ENCODE results near the gene MYO9A. TPM values are rescaled to one million over a fixed set of nuclear protein-coding genes. Genes with fewer than 3 reads are reported as not detected.

The MYO9A gene
- total and polyA plus RNA-seq, 11 donors: 3.2 to 33.9 (median 29.9) TPM

- no peak for DNase-seq
Measured at GRCh38 chr15:72042054-72042453, 75.9 kb downstream of the MYO9A start.

GRCh38 chr15:72037321-72037720 is 80.6 kb downstream of the MYO9A start:
- peaks cover 0 to 10% (median 0%) of the 10 kb centered on the region in 12 donors for H3K9me3 ChIP-seq
- no peaks in the 10 kb centered on the region for H3K27me3 ChIP-seq
- H3K27ac ChIP-seq: no peak overlapping the region
- intact Hi-C loops (cut with DNase I): loop anchor here in 1 of 10 donors (10.0 kb wide), 1 partner anchor 117 kb away; no protein-coding TSS in a partner anchor
- H3K4me1 ChIP-seq: peaks cover 0 to 16% (median 7%) of the 10 kb centered on the region in 12 donors
- no peak overlapping the region for H3K4me3 ChIP-seq
- DNase-seq: no peak
- TF ChIP-seq CTCF (IDR thresholded peaks at IDR 0.05) (no peak), POLR2A (IDR thresholded peaks at IDR 0.05) (no peak)
- peaks cover 0 to 14% (median 7%) of the 10 kb centered on the region in 9 donors for H3K36me3 ChIP-seq
- WGBS, 4 donors: 92 to 99% (median 97%) methylated on average over 4 of the region's 4 CpGs
- ATAC-seq: no peak

More at GRCh38 chr15:72042054-72042453, 75.9 kb downstream of the MYO9A start:
- intact Hi-C loops (cut with DNase I): no loop called here
- Histone ChIP-seq H3K27ac (no peak overlapping the region), H3K4me3 (no peak overlapping the region), H3K9me3 (peaks cover 0 to 7% (median 0%) of the 10 kb centered on the region in 12 donors), H3K4me1 (peaks cover 0 to 5% (median 0%) of the 10 kb centered on the region in 12 donors), H3K36me3 (peaks cover 0 to 27% (median 19%) of the 10 kb centered on the region in 9 donors), H3K27me3 (no peaks in the 10 kb centered on the region)
- TF ChIP-seq POLR2A (IDR thresholded peaks at IDR 0.05): no peak
- no peak for TF ChIP-seq CTCF (IDR thresholded peaks at IDR 0.05)
- no peak for ATAC-seq
- 81 to 85% (median 82%) methylated on average over 1 of the region's 1 CpG for WGBS, 4 donors

- H3K27ac ChIP-seq: no peak overlapping the region
- peaks cover 0 to 10% (median 0%) of the 10 kb centered on the region in 12 donors for H3K9me3 ChIP-seq
- WGBS, 4 donors: 72 to 96% (median 84%) methylated on average over 4 of the region's 4 CpGs
- peaks cover 0 to 16% (median 7%) of the 10 kb centered on the region in 12 donors for H3K4me1 ChIP-seq
- H3K4me3 ChIP-seq: no peak overlapping the region
- peaks cover 0 to 19% (median 3%) of the 10 kb centered on the region in 9 donors for H3K36me3 ChIP-seq
- DNase-seq (no peak), ATAC-seq (no peak)
- H3K27me3 ChIP-seq: no peaks in the 10 kb centered on the region
- intact Hi-C loops (cut with DNase I): loop anchor here in 2 of 10 donors (5.0 to 10.0 kb wide), 2 partner anchors 102 to 120 kb away; no protein-coding TSS in a partner anchor
- TF ChIP-seq CTCF (IDR thresholded peaks at IDR 0.05) (no peak), POLR2A (IDR thresholded peaks at IDR 0.05) (no peak)
Measured at GRCh38 chr15:72034859-72035650, 82.9 kb downstream of the MYO9A start.

GRCh38 chr15:72034351-72034750 is 83.6 kb downstream of the MYO9A start:
- Histone ChIP-seq H3K36me3 (peaks cover 0 to 19% (median 0%) of the 10 kb centered on the region in 9 donors), H3K27me3 (no peaks in the 10 kb centered on the region), H3K4me3 (no peak overlapping the region), H3K27ac (no peak overlapping the region), H3K9me3 (peaks cover 0 to 10% (median 0%) of the 10 kb centered on the region in 12 donors), H3K4me1 (peaks cover 0 to 16% (median 7%) of the 10 kb centered on the region in 12 donors)
- DNase-seq (no peak), ATAC-seq (no peak)
- intact Hi-C loops (cut with DNase I): loop anchor here in 2 of 10 donors (5.0 to 10.0 kb wide), 2 partner anchors 103 to 120 kb away; no protein-coding TSS in a partner anchor
- TF ChIP-seq CTCF (IDR thresholded peaks at IDR 0.05): no peak
- TF ChIP-seq POLR2A (IDR thresholded peaks at IDR 0.05): no peak
- 95 to 98% (median 96%) methylated on average over 1 of the region's 1 CpG for WGBS, 4 donors

Measured in heart left ventricle (tissue), 16 donors.